Heart left ventricle (tissue), 16 donors: ENCODE measurements around the gene ARF1. TPM values are rescaled to one million over a fixed set of nuclear protein-coding genes. Genes with fewer than 3 reads are reported as not detected.

Experiments
- ATAC-seq, 4 donors: fragments of 200-7000 bp; cut with Tn5 transposase; one replicate each; pipeline ENCODE4 v1.9.1; 2020 to 2022; ENCODE audit warnings: moderate library complexity in 4 of 4, mild to moderate bottlenecking in 3 of 4, moderate number of reproducible peaks in 1 of 4
- DNase-seq, 5 donors: peaks; one replicate each; pipeline ENCODE4 v3.0.0-alpha.2; 2020
- H3K27ac ChIP-seq, 12 donors: fragments of 200-600 bp; sonication (generic) in 4 of 12; one replicate each; pipeline versions ENCODE4 v1.5.0 to v1.8.0; 2016 to 2022; ENCODE audit warnings: mild to moderate bottlenecking in 2 of 12
- H3K27me3 ChIP-seq, 9 donors: fragments of 200-600 bp; sonication (generic) in 2 of 9; one replicate each; pipeline versions ENCODE4 v1.5.1 to v1.8.0; 2016 to 2022; ENCODE audit warnings: mild to moderate bottlenecking in 3 of 9
- H3K36me3 ChIP-seq, 9 donors: fragments of 200-600 bp; sonication (generic) in 2 of 9; one replicate each; pipeline versions ENCODE4 v1.5.0 to v1.8.0; 2018 to 2022; ENCODE audit warnings: mild to moderate bottlenecking in 2 of 9
- H3K4me1 ChIP-seq, 12 donors: fragments of 200-600 bp; sonication (generic) in 4 of 12; one replicate each; pipeline versions ENCODE4 v1.5.0 to v1.8.0; 2016 to 2022; ENCODE audit warnings: mild to moderate bottlenecking in 3 of 12
- H3K4me3 ChIP-seq, 12 donors: fragments of 200-600 bp; sonication (generic) in 4 of 12; one replicate each; pipeline versions ENCODE4 v1.5.0 to v1.8.0; 2017 to 2022; ENCODE audit warnings: mild to moderate bottlenecking in 9 of 12, moderate library complexity in 4 of 12
- H3K9me3 ChIP-seq, 12 donors: fragments of 200-600 bp; sonication (generic) in 4 of 12; one replicate each; pipeline versions ENCODE4 v1.5.0 to v1.8.0; 2016 to 2022; ENCODE audit warnings: mild to moderate bottlenecking in 1 of 12
- CTCF ChIP-seq, 12 donors: fragments of 200-600 bp; sonication (generic) in 4 of 12; IDR thresholded peaks; one replicate each; pipeline versions ENCODE4 v1.5.0 to v1.8.0; 2018 to 2022; ENCODE audit warnings: antibody characterized with exemption in 12 of 12, mild to moderate bottlenecking in 5 of 12
- POLR2A ChIP-seq, 2 donors: fragments of 450-650 bp; IDR thresholded peaks; one replicate each; pipeline ENCODE4 v1.6.1; 2017; ENCODE audit warnings: antibody characterized with exemption in 2 of 2, mild to moderate bottlenecking in 2 of 2, moderate library complexity in 2 of 2
- WGBS, 4 donors: extraction: QIAGEN DNeasy Blood & Tissue Kit in 2 of 4; methylation state at CpG; one replicate each; pipeline versions ENCODE4 v1.1.5 to v1.1.7; 2013 to 2018; 5-methylcytosine and 5-hydroxymethylcytosine counted together
- intact Hi-C, 10 donors: fragments of 100-400 bp; cut with DNase I; formaldehyde crosslinking; loops; one replicate each; pipeline versions ENCODE4 v1.11.1 to v1.14.2; 2022
- polyA plus RNA-seq, 2 donors: library from polyadenylated mRNA; stranded (reverse); fragments of 200-250 nt; gene quantifications; one replicate each; pipeline ENCODE4 v1.2.3, GENCODE V29; 2013
- total RNA-seq, 9 donors: library from RNA; depleted of rRNA in 2 of 9; stranded (reverse); fragments of >200 nt in 2 of 9; fragmentation: NEBNext Ultra II Directional in 3 of 9; extraction: Animal tissue kit (Norgen Biotek cat#: 25700) in 3 of 9; gene quantifications; one replicate each; pipeline versions ENCODE4 v1.1.0 to v1.2.4, GENCODE V29; 2016 to 2023
- donor health status: ischemic (EF 13 %, LVEDD 7.1; RV severe dilation, severe dysfunction).
- donor health status: healthy with polysubstance abuse.
- donor health status: DM: no; HTN: yes; CAD: no.
- donor health status: DM: no; HTN: no; CAD: no.
- donor health status: ischemic (EF 25% LVEDD 6.9; RV normal size, moderate dysfunction).
- donor health status: ischemic (EF 25% LVEDD 5.7; RV mildly dilated, moderate dysfunction).
- donor health status: healthy.
- donor health status: DM: yes; HTN: yes; CAD: no.
- donor health status: ischemic (EF 35%, LVEDD 5.7; RV mildly dilated, moderate dysfunction).
- donor health status: nonischemic (EF 11% LVEDD 7.7; RV severe dilation, severe dysfunction).
- donor health status: DM: yes; HTN: yes; CAD: no.
- donor health status: PGD.
- donor health status: ischemic (EF 29% LVEDD 5.4; RV normal size, mild dysfunction).
- donor health status: nonischemic (EF 23%, LVEDD 6.1; RV moderate dilation, normal function).

Gene ARF1
- total and polyA plus RNA-seq, 11 donors, result 217 to 580 (median 310) TPM

- ATAC-seq (no peak), DNase-seq (no peak)
- Histone ChIP-seq H3K4me3 (no peak overlapping the region), H3K27me3 (no peaks in the 10 kb centered on the region), H3K9me3 (peaks cover 0 to 3% (median 0%) of the 10 kb centered on the region in 12 donors), H3K4me1 (no peaks in the 10 kb centered on the region), H3K27ac (no peak overlapping the region), H3K36me3 (no peaks in the 10 kb centered on the region)
- TF ChIP-seq POLR2A (IDR thresholded peaks at IDR 0.05) (no peak), CTCF (IDR thresholded peaks at IDR 0.05) (no peak)
- intact Hi-C loops, result loop anchor here in 1 of 10 donors (10.0 kb wide), 1 partner anchor 52 kb away; no protein-coding TSS in a partner anchor
- WGBS, 4 donors, result 64 to 79% (median 67%) methylated on average over 1 of the region's 1 CpG
These were observed 40.5 kb downstream of the ARF1 start for GRCh38 chr1:228122921-228123441.

GRCh38 chr1:228123505-228123904 is 41.0 kb downstream of the ARF1 start:
- H3K4me1 ChIP-seq, result no peaks in the 10 kb centered on the region
- H3K36me3 ChIP-seq, result no peaks in the 10 kb centered on the region
- H3K4me3 ChIP-seq, result no peak overlapping the region
- TF ChIP-seq POLR2A (IDR thresholded peaks at IDR 0.05) (no peak), CTCF (IDR thresholded peaks at IDR 0.05) (no peak)
- H3K27ac ChIP-seq, result no peak overlapping the region
- no peaks in the 10 kb centered on the region for H3K27me3 ChIP-seq
- no peaks in the 10 kb centered on the region for H3K9me3 ChIP-seq
- ATAC-seq, result no peak
- DNase-seq, result no peak
- intact Hi-C loops, result loop anchor here in 1 of 10 donors (10.0 kb wide), 1 partner anchor 51 kb away; no protein-coding TSS in a partner anchor
- WGBS, 4 donors, result 68 to 80% (median 75%) methylated on average over 2 of the region's 2 CpGs

GRCh38 chr1:228125185-228125584 is 42.7 kb downstream of the ARF1 start:
- TF ChIP-seq POLR2A (IDR thresholded peaks at IDR 0.05), result no peak
- TF ChIP-seq CTCF (IDR thresholded peaks at IDR 0.05), result no peak
- no peak overlapping the region for H3K27ac ChIP-seq
- no peaks in the 10 kb centered on the region for H3K36me3 ChIP-seq
- WGBS, 4 donors, result 75 to 85% (median 79%) methylated on average over 5 of the region's 5 CpGs
- ATAC-seq, result no peak
- DNase-seq, result no peak
- H3K9me3 ChIP-seq, result no peaks in the 10 kb centered on the region
- intact Hi-C loops, result loop anchor here in 1 of 10 donors (10.0 kb wide), 1 partner anchor 50 kb away; no protein-coding TSS in a partner anchor
- peaks cover 0 to 5% (median 0%) of the 10 kb centered on the region in 9 donors for H3K27me3 ChIP-seq
- no peaks in the 10 kb centered on the region for H3K4me1 ChIP-seq
- no peak overlapping the region for H3K4me3 ChIP-seq

DNA sequence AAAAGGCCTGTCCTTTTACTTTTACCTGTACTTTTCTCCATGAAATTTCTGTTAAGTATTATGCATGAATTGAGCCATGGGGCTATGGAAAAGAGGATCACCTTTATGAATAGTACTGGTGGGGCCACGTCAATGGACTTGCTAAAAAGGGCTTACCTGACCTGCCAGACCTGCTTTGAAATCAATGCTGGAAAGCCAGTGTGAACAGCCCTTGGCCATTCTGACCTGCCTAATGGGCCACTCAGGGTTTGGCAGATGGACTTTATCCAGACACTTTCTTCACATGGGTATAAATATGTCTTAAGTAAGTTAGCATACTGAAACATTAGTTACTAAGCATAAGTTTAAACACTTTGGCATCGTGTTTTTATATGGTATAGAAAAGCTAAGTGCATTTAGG is 49.3 kb downstream of the ARF1 start:
- intact Hi-C loops, result loop anchor here (5.0 to 10.0 kb wide), 7 partner anchors 36 to 386 kb away; partner anchors contain the start of gene IBA57 (in 4 of the 10)
- DNase-seq (no peak), ATAC-seq (no peak)
- peaks cover 0 to 10% (median 0%) of the 10 kb centered on the region in 9 donors for H3K27me3 ChIP-seq
- no peak for TF ChIP-seq CTCF (IDR thresholded peaks at IDR 0.05)
- TF ChIP-seq POLR2A (IDR thresholded peaks at IDR 0.05), result no peak
- no peaks in the 10 kb centered on the region for H3K36me3 ChIP-seq
- H3K27ac ChIP-seq, result no peak overlapping the region
- no peak overlapping the region for H3K4me3 ChIP-seq
- no peaks in the 10 kb centered on the region for H3K9me3 ChIP-seq
- 92 to 94% (median 93%) methylated on average over 2 of the region's 2 CpGs for WGBS, 4 donors
- peaks cover 0 to 8% (median 2%) of the 10 kb centered on the region in 12 donors for H3K4me1 ChIP-seq
